GM19372 (cell line): Measurements from ENCODE around the gene ZNF516.
A peak's percentile ranks its signal among the peaks of the same experiment; 100 is the strongest.

Experiments
- ATAC-seq: cut with Tn5 transposase; IDR thresholded peaks from one replicate; pipeline ENCODE4 v1.9.1; 2021; ENCODE audit warnings: mild to moderate bottlenecking, low read depth, moderate library complexity; ENCODE audit not compliant: unreplicated experiment

Gene ZNF516

GRCh38 chr18:76353046-76353445 is 142.0 kb downstream of the ZNF516 start:
- no peak for ATAC-seq

GRCh38 chr18:76351961-76352581 is 143.0 kb downstream of the ZNF516 start:
- ATAC-seq = no peak

GRCh38 chr18:76350134-76351025 is 144.7 kb downstream of the ZNF516 start:
- ATAC-seq = no peak

- peak; percentile 74 for ATAC-seq
Measured at GRCh38 chr18:76349067-76349715, 145.9 kb downstream of the ZNF516 start.

GRCh38 chr18:76348267-76349066 is 146.6 kb downstream of the ZNF516 start:
- ATAC-seq = peak; percentile 13

- no peak for ATAC-seq
Measured at GRCh38 chr18:76347341-76347740, 147.7 kb downstream of the ZNF516 start.

- no peak for ATAC-seq
Measured at GRCh38 chr18:76346490-76347130, 148.4 kb downstream of the ZNF516 start.

- ATAC-seq = no peak
Measured at GRCh38 chr18:76345901-76346300, 149.1 kb downstream of the ZNF516 start.

GRCh38 chr18:76343938-76344569 is 151.0 kb downstream of the ZNF516 start:
- ATAC-seq = no peak

GRCh38 chr18:76340410-76340809 is 154.6 kb downstream of the ZNF516 start:
- ATAC-seq = no peak

- no peak for ATAC-seq
Measured at GRCh38 chr18:76339246-76339620, 155.8 kb downstream of the ZNF516 start.

- ATAC-seq = no peak
Measured at GRCh38 chr18:76338619-76339245, 156.3 kb downstream of the ZNF516 start.

- ATAC-seq = no peak
Measured at GRCh38 chr18:76338088-76338487, 157.0 kb downstream of the ZNF516 start.

GRCh38 chr18:76335859-76336640 is 159.0 kb downstream of the ZNF516 start:
- ATAC-seq = no peak

GRCh38 chr18:76328140-76328539 is 166.9 kb downstream of the ZNF516 start:
- ATAC-seq = no peak

GRCh38 chr18:76323891-76324290 is 171.2 kb downstream of the ZNF516 start:
- ATAC-seq = no peak

GRCh38 chr18:76322686-76323085 is 172.4 kb downstream of the ZNF516 start:
- ATAC-seq = no peak

GRCh38 chr18:76319366-76319765 is 175.7 kb downstream of the ZNF516 start:
- no peak for ATAC-seq
